DND-41 (cell line): ENCODE results near the gene KIF18A.

ENCODE experiments used
- ATAC-seq: fragments of 200-7000 bp; cut with Tn5 transposase; 3 replicates; pipeline ENCODE4 v1.9.1; 2021; ENCODE audit warnings: low read depth; ENCODE audit not compliant: insufficient read depth
- DNase-seq: peaks from one replicate; pipeline ENCODE4 v3.0.0-alpha.2; 2020
- H2AFZ ChIP-seq: 2 replicates; pipeline ENCODE4 v1.6.0; 2012; ENCODE audit warnings: low read depth, low read length
- H3K27ac ChIP-seq: 2 replicates; pipeline ENCODE4 v1.5.1; 2012; ENCODE audit warnings: low read length, inconsistent platforms
- H3K27me3 ChIP-seq: fragments of 200-600 bp; sonication (generic); 2 replicates; pipeline ENCODE4 v1.6.0; 2012; ENCODE audit warnings: low read length, mild to moderate bottlenecking, inconsistent platforms; ENCODE audit not compliant: insufficient read depth, poor library complexity
- H3K36me3 ChIP-seq: 2 replicates; pipeline ENCODE4 v1.5.1; 2012; ENCODE audit warnings: low read length, inconsistent platforms; ENCODE audit not compliant: insufficient read depth
- H3K4me1 ChIP-seq: 2 replicates; pipeline ENCODE4 v1.5.1; 2012; ENCODE audit warnings: mild to moderate bottlenecking, low read length; ENCODE audit not compliant: insufficient read depth
- H3K4me2 ChIP-seq: 2 replicates; pipeline ENCODE4 v1.6.0; 2012; ENCODE audit warnings: mild to moderate bottlenecking, moderate library complexity, low read length, inconsistent platforms; ENCODE audit not compliant: insufficient read depth
- H3K4me3 ChIP-seq, 2 experiments: fragments of 200-600 bp in 1 of 2; shearing (Covaris generic) in 1 of 2; 2 replicates each; pipeline ENCODE4 v1.5.1; 2012 to 2016; ENCODE audit warnings: inconsistent platforms in 2 of 2, low read length in 2 of 2, mild to moderate bottlenecking in 2 of 2, low read depth in 1 of 2, moderate library complexity in 1 of 2
- H3K79me2 ChIP-seq: 2 replicates; pipeline ENCODE4 v1.6.0; 2012; ENCODE audit warnings: low read length, inconsistent platforms; ENCODE audit not compliant: insufficient read depth
- H3K9ac ChIP-seq: 2 replicates; pipeline ENCODE4 v1.6.0; 2012; ENCODE audit warnings: low read depth, mild to moderate bottlenecking, inconsistent platforms, low read length, moderate library complexity
- H3K9me3 ChIP-seq: 2 replicates; pipeline ENCODE4 v1.5.1; 2012; ENCODE audit warnings: low read length, moderate library complexity, mild to moderate bottlenecking, inconsistent platforms; ENCODE audit not compliant: insufficient read depth, severe bottlenecking
- H4K20me1 ChIP-seq: 2 replicates; pipeline ENCODE4 v1.6.0; 2012; ENCODE audit warnings: low read length; ENCODE audit not compliant: insufficient read depth
- EZH2 ChIP-seq: IDR thresholded peaks from 3 replicates; pipeline ENCODE4 v1.6.1; 2012; ENCODE audit warnings: borderline replicate concordance, low read depth, mild to moderate bottlenecking, moderate library complexity, low read length, inconsistent platforms; ENCODE audit not compliant: severe bottlenecking
- TF ChIP-seq, protein P1 (sequence below): IDR thresholded peaks from 2 replicates; pipeline ENCODE4 v1.5.1; 2012; ENCODE audit warnings: borderline replicate concordance, low read length, moderate library complexity, mild to moderate bottlenecking; ENCODE audit not compliant: poor library complexity, severe bottlenecking; ENCODE audit errors: extremely low read depth

Gene KIF18A

DNA sequence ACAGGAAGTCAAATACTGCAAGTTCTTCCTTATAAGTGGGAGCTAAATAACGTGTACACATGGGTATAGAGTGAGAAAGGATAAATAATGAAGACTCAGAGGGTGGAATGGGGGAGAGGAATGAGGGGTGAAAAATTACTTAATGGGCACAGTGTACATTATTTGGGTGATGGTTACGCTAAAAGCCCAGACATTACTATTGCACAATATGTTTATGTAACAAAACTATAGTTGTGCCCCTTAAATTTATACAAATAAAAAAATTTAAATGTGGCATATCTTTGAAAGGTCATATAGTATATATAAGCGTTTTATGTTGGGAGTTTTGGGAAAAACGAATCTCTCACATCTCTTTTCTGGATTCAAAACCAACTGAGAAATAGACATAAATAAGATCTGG lies 96.1 kb downstream of the KIF18A start:
- Histone ChIP-seq H3K9me3 (no peaks in the 10 kb centered on the region), H3K36me3 (no peaks in the 10 kb centered on the region), H3K4me1 (no peaks in the 10 kb centered on the region), H2AFZ (no peak overlapping the region), H3K27me3 (no peaks in the 10 kb centered on the region), H3K4me3 (no peak overlapping the region), H4K20me1 (no peaks in the 10 kb centered on the region), H3K79me2 (no peaks in the 10 kb centered on the region), H3K9ac (no peak overlapping the region), H3K27ac (no peak overlapping the region), H3K4me2 (no peak overlapping the region)
- TF ChIP-seq EZH2, result no peak
- TF ChIP-seq, protein P1, sequence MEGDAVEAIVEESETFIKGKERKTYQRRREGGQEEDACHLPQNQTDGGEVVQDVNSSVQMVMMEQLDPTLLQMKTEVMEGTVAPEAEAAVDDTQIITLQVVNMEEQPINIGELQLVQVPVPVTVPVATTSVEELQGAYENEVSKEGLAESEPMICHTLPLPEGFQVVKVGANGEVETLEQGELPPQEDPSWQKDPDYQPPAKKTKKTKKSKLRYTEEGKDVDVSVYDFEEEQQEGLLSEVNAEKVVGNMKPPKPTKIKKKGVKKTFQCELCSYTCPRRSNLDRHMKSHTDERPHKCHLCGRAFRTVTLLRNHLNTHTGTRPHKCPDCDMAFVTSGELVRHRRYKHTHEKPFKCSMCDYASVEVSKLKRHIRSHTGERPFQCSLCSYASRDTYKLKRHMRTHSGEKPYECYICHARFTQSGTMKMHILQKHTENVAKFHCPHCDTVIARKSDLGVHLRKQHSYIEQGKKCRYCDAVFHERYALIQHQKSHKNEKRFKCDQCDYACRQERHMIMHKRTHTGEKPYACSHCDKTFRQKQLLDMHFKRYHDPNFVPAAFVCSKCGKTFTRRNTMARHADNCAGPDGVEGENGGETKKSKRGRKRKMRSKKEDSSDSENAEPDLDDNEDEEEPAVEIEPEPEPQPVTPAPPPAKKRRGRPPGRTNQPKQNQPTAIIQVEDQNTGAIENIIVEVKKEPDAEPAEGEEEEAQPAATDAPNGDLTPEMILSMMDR, result no peak
- ATAC-seq, result no peak
- DNase-seq, result no peak

DNA sequence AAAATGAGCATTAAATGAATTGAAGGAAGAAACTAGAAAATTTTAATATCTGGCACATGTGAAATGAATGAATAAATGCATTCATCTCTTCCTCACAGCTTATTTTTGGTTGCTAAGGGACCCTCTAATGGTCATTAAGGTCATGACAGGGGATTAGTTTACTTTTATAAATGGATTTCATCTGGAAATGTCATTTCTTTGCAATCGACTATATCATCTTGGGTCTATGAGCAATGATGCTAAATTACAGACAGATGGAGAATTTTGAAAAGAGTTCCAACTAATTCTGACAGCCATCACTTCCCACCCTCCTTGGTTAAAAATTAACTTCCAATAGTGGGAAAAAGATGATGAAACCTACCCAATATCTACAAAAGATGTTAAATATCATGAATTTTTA lies 98.0 kb downstream of the KIF18A start:
- no peak overlapping the region for H3K4me2 ChIP-seq
- DNase-seq (no peak), ATAC-seq (no peak)
- H3K79me2 ChIP-seq, result no peaks in the 10 kb centered on the region
- no peaks in the 10 kb centered on the region for H4K20me1 ChIP-seq
- H3K9me3 ChIP-seq, result no peaks in the 10 kb centered on the region
- H2AFZ ChIP-seq, result no peak overlapping the region
- no peak overlapping the region for H3K4me3 ChIP-seq
- no peaks in the 10 kb centered on the region for H3K4me1 ChIP-seq
- TF ChIP-seq, protein P1, result no peak
- TF ChIP-seq EZH2, result no peak
- no peak overlapping the region for H3K9ac ChIP-seq
- no peak overlapping the region for H3K27ac ChIP-seq
- H3K36me3 ChIP-seq, result no peaks in the 10 kb centered on the region
- H3K27me3 ChIP-seq, result no peaks in the 10 kb centered on the region

DNA sequence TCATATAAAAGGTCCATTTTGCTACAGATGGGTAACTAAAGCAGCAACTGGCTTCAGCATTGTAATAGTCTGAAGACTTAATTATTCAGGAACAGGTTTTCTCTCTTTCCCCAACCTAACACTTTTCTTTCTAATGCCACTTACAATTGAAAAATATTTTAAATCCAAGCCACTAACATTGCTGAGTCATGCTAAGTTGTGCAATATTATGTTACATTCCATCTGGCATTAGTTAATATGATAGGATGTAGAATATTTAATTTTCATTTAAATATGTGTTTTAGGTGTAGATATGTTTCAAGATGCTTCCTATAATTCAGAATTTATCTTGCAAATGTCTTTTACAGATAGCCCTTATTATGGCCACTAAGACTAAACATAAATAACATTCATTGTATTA lies 98.6 kb downstream of the KIF18A start:
- Histone ChIP-seq H3K27ac (no peak overlapping the region), H4K20me1 (no peaks in the 10 kb centered on the region), H3K27me3 (no peaks in the 10 kb centered on the region), H3K9ac (no peak overlapping the region), H3K4me1 (no peaks in the 10 kb centered on the region), H3K36me3 (no peaks in the 10 kb centered on the region), H2AFZ (no peak overlapping the region), H3K4me2 (no peak overlapping the region), H3K9me3 (no peaks in the 10 kb centered on the region), H3K4me3 (no peak overlapping the region), H3K79me2 (no peaks in the 10 kb centered on the region)
- DNase-seq (no peak), ATAC-seq (no peak)
- TF ChIP-seq EZH2, result no peak
- TF ChIP-seq, protein P1, result no peak

DNA sequence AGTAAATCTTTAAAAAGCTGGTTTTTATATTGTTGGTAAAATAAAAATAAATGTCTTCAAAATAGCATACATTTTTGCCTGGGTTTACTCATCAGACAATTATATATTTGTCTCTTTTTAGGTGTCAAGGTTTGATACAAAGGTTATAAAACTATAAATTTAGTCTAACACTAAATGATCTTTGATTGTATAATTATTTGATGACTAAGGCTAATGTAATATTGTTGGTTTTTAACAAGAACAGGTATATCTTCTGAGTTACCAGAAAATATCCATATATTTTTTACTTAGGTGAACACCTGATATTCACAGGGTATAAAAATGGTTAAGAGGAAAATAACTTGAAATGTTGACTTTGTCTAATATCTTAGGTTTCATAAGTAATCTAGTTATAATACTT lies 104.3 kb downstream of the KIF18A start:
- ATAC-seq, result no peak
- Histone ChIP-seq H3K9me3 (peaks cover 31% of the 10 kb centered on the region), H2AFZ (no peak overlapping the region)

More for the DNA sequence above, 104.3 kb downstream of the KIF18A start:
- Histone ChIP-seq H3K27ac (no peak overlapping the region), H3K4me2 (no peak overlapping the region), H4K20me1 (no peaks in the 10 kb centered on the region), H3K4me3 (no peak overlapping the region), H3K79me2 (no peaks in the 10 kb centered on the region), H3K27me3 (no peaks in the 10 kb centered on the region), H3K36me3 (peaks cover 9% of the 10 kb centered on the region; the same call in 1 of the 2 replicates), H3K4me1 (no peaks in the 10 kb centered on the region), H3K9ac (no peak overlapping the region)
- no peak for DNase-seq
- no peak for TF ChIP-seq EZH2
- TF ChIP-seq, protein P1, result no peak
